Gastrocnemius medialis (tissue), 4 donors: ENCODE measurements around the gene COL9A3. TPM values are rescaled to one million over a fixed set of nuclear protein-coding genes. Genes with fewer than 3 reads are reported as not detected.

Experiments
- ATAC-seq, 2 donors: fragments of 150-250 bp; one replicate each; pipeline ENCODE4 v1.9.1; 2016
- DNase-seq, 2 donors: peaks; one replicate each; pipeline ENCODE4 v3.0.0-alpha.2; 2019
- H3K27ac ChIP-seq, 4 donors: fragments of 200-600 bp; sonication (generic); 1 replicate in 1 of 4; 2 replicates in 3 of 4; pipeline ENCODE4 v1.5.1; 2016 to 2018; ENCODE audit warnings: mild to moderate bottlenecking in 2 of 4, moderate library complexity in 1 of 4
- H3K27me3 ChIP-seq, 3 donors: fragments of 200-600 bp; sonication (generic) in 2 of 3; 1 replicate in 1 of 3; 2 replicates in 2 of 3; pipeline versions ENCODE4 v1.5.1 to v1.6.0; 2016 to 2019; ENCODE audit warnings: mild to moderate bottlenecking in 1 of 3, moderate library complexity in 1 of 3
- H3K36me3 ChIP-seq, 2 donors: fragments of 200-600 bp; sonication (generic) in 1 of 2; one replicate each; pipeline ENCODE4 v1.5.1; 2017 to 2018
- H3K4me1 ChIP-seq, 2 donors: fragments of 200-600 bp; sonication (generic) in 1 of 2; one replicate each; pipeline ENCODE4 v1.5.1; 2016 to 2017; ENCODE audit warnings: mild to moderate bottlenecking in 2 of 2
- H3K4me3 ChIP-seq, 4 donors: fragments of 200-600 bp; sonication (generic) in 3 of 4; 1 replicate in 1 of 4; 2 replicates in 3 of 4; pipeline ENCODE4 v1.5.1; 2016 to 2019; ENCODE audit warnings: mild to moderate bottlenecking in 2 of 4
- H3K9me3 ChIP-seq, 3 donors: fragments of 200-600 bp; sonication (generic) in 2 of 3; 1 replicate in 1 of 3; 2 replicates in 2 of 3; pipeline ENCODE4 v1.5.1; 2016 to 2019
- POLR2A ChIP-seq, 2 donors: fragments of 450-650 bp; IDR thresholded peaks; one replicate each; pipeline ENCODE4 v1.6.1; 2017; ENCODE audit warnings: antibody characterized with exemption in 2 of 2, mild to moderate bottlenecking in 2 of 2, moderate library complexity in 2 of 2
- in situ Hi-C, 4 donors: fragments of 200-750 bp; cut with MboI; loops; one replicate each; pipeline versions ENCODE4 v1.15.0 to v1.8.0; 2017; ENCODE audit warnings: low sequenced_read_pairs in 4 of 4
- intact Hi-C: fragments of 100-400 bp; cut with DNase I; formaldehyde crosslinking; loops from one replicate; pipeline ENCODE4 v1.15.1; 2023; ENCODE audit warnings: low total_unique reads
- total RNA-seq, 4 donors: library from RNA; depleted of rRNA; stranded (reverse); fragments of >200 nt; gene quantifications; one replicate each; pipeline versions ENCODE4 v1.1.0 to v1.2.3, GENCODE V29; 2016
- TF ChIP-seq, protein P1 (sequence below), 5 experiments: fragments of 450-650 bp in 3 of 5; fragments of 200-600 bp in 2 of 5; sonication (generic) in 2 of 5; IDR thresholded peaks in 4 of 5; conservative IDR thresholded peaks in 1 of 5; 1 replicate in 4 of 5; 2 replicates in 1 of 5; pipeline ENCODE4 v1.5.1; 2016 to 2019; ENCODE audit warnings: antibody characterized with exemption in 5 of 5, mild to moderate bottlenecking in 3 of 5, moderate library complexity in 3 of 5

COL9A3 gene
- total RNA-seq, 4 donors from 2014 or later = 0.41 to 4.1 (median 1.6) TPM

DNA sequence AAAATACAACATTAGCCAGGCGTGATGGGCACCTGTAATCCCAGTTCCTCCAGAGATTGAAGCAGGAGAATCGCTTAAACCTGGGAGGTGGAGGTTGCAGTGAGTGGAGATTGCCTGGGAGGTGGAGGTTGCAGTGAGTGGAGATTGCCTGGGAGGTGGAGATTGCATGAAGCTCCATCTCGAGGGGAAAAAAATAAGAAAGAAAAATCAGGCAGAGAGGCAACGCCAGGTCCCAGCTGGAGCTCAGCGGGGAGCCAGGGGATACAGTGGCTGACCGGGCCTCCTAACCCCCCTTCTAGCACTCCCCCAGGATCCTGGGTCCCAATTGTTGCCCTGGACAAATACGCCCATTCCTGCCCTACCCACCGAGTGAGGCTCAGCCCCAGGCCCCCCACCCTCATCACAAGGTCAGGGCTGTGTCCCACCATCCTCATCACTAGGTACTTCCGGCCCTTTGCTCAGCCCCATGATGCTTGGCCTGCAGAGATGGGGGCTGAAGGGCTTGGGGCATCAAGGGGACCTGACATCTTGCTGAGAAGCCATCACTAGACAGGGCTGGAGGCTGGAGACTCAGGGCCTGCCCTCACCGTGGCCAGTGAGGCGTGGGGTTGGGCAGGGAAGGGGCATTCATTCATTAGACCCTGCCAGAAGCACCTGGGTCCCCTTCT is 10.3 kb upstream of the COL9A3 start:
- peaks cover 0 to 33% of the 10 kb centered on the region in 2 donors for H3K36me3 ChIP-seq
- no peaks in the 10 kb centered on the region for H3K27me3 ChIP-seq
- ATAC-seq (no peak), DNase-seq (no peak)
- in situ Hi-C loops (loop anchor here in 3 of 4 donors (5.0 to 10.0 kb wide), 3 partner anchors 132 to 302 kb away; no protein-coding TSS in a partner anchor), intact Hi-C loops (loop anchor here (5.0 to 10.0 kb wide), 2 partner anchors 304 to 502 kb away; partner anchors contain the start of gene ADRM1)
- peaks cover 26 to 45% of the 10 kb centered on the region in 2 donors for H3K4me1 ChIP-seq
- no peak for TF ChIP-seq POLR2A (IDR thresholded peaks at IDR 0.05)
- TF ChIP-seq, protein P1, sequence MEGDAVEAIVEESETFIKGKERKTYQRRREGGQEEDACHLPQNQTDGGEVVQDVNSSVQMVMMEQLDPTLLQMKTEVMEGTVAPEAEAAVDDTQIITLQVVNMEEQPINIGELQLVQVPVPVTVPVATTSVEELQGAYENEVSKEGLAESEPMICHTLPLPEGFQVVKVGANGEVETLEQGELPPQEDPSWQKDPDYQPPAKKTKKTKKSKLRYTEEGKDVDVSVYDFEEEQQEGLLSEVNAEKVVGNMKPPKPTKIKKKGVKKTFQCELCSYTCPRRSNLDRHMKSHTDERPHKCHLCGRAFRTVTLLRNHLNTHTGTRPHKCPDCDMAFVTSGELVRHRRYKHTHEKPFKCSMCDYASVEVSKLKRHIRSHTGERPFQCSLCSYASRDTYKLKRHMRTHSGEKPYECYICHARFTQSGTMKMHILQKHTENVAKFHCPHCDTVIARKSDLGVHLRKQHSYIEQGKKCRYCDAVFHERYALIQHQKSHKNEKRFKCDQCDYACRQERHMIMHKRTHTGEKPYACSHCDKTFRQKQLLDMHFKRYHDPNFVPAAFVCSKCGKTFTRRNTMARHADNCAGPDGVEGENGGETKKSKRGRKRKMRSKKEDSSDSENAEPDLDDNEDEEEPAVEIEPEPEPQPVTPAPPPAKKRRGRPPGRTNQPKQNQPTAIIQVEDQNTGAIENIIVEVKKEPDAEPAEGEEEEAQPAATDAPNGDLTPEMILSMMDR (IDR thresholded peaks at IDR 0.05 in 4 of 5, conservative IDR thresholded peaks at IDR 0.05 in 1 of 5) = no peak
- peak overlapping the region; percentile 67 to 82 (median 72) for H3K27ac ChIP-seq
- peak overlapping the region; percentile 63 to 94 (median 76) for H3K4me3 ChIP-seq
- no peaks in the 10 kb centered on the region for H3K9me3 ChIP-seq

DNA sequence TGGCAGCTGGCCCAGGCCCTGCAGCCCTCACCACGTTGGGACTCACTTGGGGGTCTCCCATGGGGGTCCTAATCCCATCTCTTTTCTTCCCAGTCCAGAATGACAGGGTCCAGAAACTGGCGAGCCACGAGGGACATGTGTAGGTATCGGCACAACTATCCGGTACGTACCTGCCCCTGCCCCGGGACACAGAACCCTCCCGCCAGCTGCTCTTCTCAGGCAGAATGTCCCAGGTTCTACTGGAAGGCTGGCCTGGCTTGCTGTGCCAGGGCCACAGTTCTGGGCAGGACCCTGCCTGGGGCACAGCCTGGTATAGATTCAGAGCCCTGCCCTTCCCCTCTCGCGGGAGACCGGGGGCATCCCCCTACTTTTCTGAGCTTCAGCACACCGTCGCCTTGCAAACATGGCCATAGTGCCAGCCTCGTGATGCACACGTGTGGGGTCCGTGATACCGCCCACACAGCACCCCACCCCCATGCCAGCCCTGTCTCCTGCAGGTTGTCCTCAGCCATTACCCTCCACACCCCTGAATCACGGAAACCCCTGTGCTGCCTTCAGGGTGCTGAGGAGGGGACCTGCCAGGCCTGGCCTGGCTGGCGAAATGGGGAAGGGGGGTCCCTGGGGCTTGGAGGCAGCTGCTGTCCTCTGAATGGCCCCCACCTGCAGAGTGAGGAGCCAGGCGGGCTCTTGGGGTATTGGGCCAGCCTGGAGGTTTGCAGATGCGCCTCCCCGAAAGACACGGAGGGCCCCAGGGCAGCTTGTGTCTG is 9.2 kb upstream of the COL9A3 start:
- in situ Hi-C loops = loop anchor here in 3 of 4 donors (5.0 to 10.0 kb wide), 3 partner anchors 133 to 303 kb away; no protein-coding TSS in a partner anchor
- no peak overlapping the region for H3K4me3 ChIP-seq
- peaks cover 0 to 44% of the 10 kb centered on the region in 2 donors for H3K36me3 ChIP-seq

DNA sequence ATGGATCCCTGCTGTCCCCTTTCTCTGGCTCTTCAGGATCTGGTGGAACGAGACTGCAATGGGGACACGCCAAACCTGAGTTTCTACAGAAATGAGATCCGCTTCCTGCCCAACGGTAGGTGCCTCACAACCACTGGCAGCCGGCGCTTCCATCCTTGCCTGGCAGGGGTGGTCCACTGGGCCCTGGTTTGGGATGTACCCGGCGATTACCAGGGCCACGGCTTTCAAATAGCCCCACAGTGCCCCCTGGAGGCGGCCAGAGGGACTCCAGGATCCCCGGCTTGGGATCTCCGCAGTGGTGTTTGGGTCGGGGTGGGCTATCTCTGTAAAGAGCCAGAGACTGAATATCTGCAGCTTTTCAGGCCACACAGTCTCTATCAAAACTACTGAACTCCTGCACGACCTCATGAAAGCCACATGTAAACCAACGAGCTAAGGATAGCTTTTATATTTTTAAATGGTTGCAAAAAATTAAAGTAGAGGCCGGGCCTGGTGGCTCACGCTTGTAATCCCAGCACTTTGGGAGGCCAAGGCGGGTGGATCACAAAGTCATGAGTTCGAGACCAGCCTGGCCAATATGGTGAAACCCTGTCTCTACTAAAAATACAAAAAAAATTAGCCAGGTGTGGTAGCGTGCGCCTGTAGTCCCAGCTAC is 8.5 kb upstream of the COL9A3 start:
- ATAC-seq (peak; percentile 42 to 53), DNase-seq (peak in 1 of 2 donors; percentile 56)
- Histone ChIP-seq H3K27ac (no peak overlapping the region), H3K4me3 (no peak overlapping the region), H3K36me3 (peaks cover 0 to 48% of the 10 kb centered on the region in 2 donors), H3K9me3 (no peaks in the 10 kb centered on the region), H3K27me3 (no peaks in the 10 kb centered on the region), H3K4me1 (peaks cover 15 to 27% of the 10 kb centered on the region in 2 donors)
- intact Hi-C loops = loop anchor here (1.0 to 10.0 kb wide), 3 partner anchors 140 to 504 kb away; partner anchors contain the start of gene ADRM1
- in situ Hi-C loops = loop anchor here in 3 of 4 donors (5.0 to 10.0 kb wide), 3 partner anchors 134 to 304 kb away; no protein-coding TSS in a partner anchor
- TF ChIP-seq, protein P1 (IDR thresholded peaks at IDR 0.05 in 4 of 5, conservative IDR thresholded peaks at IDR 0.05 in 1 of 5) = peak; percentile 85 to 98 (median 94)
- no peak for TF ChIP-seq POLR2A (IDR thresholded peaks at IDR 0.05)

More for the DNA sequence above, 9.2 kb upstream of the COL9A3 start:
- H3K27ac ChIP-seq = no peak overlapping the region
- TF ChIP-seq, protein P1 (IDR thresholded peaks at IDR 0.05 in 4 of 5, conservative IDR thresholded peaks at IDR 0.05 in 1 of 5) = no peak
- no peak for TF ChIP-seq POLR2A (IDR thresholded peaks at IDR 0.05)
- peaks cover 17 to 34% of the 10 kb centered on the region in 2 donors for H3K4me1 ChIP-seq
- no peak for ATAC-seq
- intact Hi-C loops = loop anchor here (1.0 to 10.0 kb wide), 3 partner anchors 139 to 503 kb away; partner anchors contain the start of gene ADRM1
- H3K27me3 ChIP-seq = no peaks in the 10 kb centered on the region
- H3K9me3 ChIP-seq = no peaks in the 10 kb centered on the region
- DNase-seq = no peak
